Pancreas (tissue), 10 donors: ENCODE results near the gene SRGAP3. TPM values are rescaled to one million over a fixed set of nuclear protein-coding genes. Genes with fewer than 3 reads are reported as not detected.
"Not testable (repeated sequence)": the region's sequence is repeated elsewhere in the genome, so short reads cannot be mapped to it uniquely, and the experiment has no call there.

Experiments
- ATAC-seq, 4 donors: fragments of 200-7000 bp; cut with Tn5 transposase; one replicate each; pipeline versions ENCODE4 v1.8.0 to v1.9.1; 2020; ENCODE audit warnings: mild to moderate bottlenecking in 4 of 4, moderate library complexity in 4 of 4
- DNase-seq, 6 donors: peaks; one replicate each; pipeline ENCODE4 v3.0.0-alpha.2; 2020
- FAIRE-seq: peaks from 2 replicates; lab custom pipeline; 2012; peaks lifted over from hg19 to GRCh38; lab: Jason Lieb, UNC
- H3K27ac ChIP-seq, 4 donors: fragments of 200-600 bp; sonication (generic); 1 replicate in 3 of 4; 2 replicates in 1 of 4; pipeline versions ENCODE4 v1.5.0 to v1.8.0; 2020
- H3K27me3 ChIP-seq, 4 donors: fragments of 200-600 bp; one replicate each; pipeline ENCODE4 v1.8.0; 2021
- H3K36me3 ChIP-seq, 3 donors: fragments of 200-600 bp; sonication (generic) in 1 of 3; one replicate each; pipeline versions ENCODE4 v1.5.0 to v1.8.0; 2020 to 2021
- H3K4me1 ChIP-seq, 3 donors: fragments of 200-600 bp; one replicate each; pipeline ENCODE4 v1.8.0; 2021
- H3K4me3 ChIP-seq, 4 donors: fragments of 200-600 bp; sonication (generic) in 2 of 4; one replicate each; pipeline versions ENCODE4 v1.5.0 to v1.8.0; 2020 to 2021
- H3K9me3 ChIP-seq, 4 donors: fragments of 200-600 bp; one replicate each; pipeline ENCODE4 v1.8.0; 2021
- WGBS, 2 donors: extraction: QIAGEN DNeasy Blood & Tissue Kit; methylation state at CpG; one replicate each; pipeline ENCODE4 v1.1.7; 2013; 5-methylcytosine and 5-hydroxymethylcytosine counted together
- intact Hi-C, 3 donors: fragments of 100-400 bp; cut with DNase I; formaldehyde crosslinking; loops; one replicate each; pipeline versions ENCODE4 v1.11.1 to v1.14.2; 2022
- polyA plus RNA-seq, 2 donors: library from polyadenylated mRNA; stranded (reverse); fragments of 200-250 nt; gene quantifications; one replicate each; pipeline ENCODE4 v1.2.3, GENCODE V29; 2013
- total RNA-seq, 6 donors: library from RNA; stranded (reverse); fragmentation: NEBNext Ultra II Directional in 4 of 6; extraction: Animal tissue kit (Norgen Biotek cat#: 25700) in 4 of 6; gene quantifications; one replicate each; pipeline versions ENCODE4 v1.2.1 to v1.2.4, GENCODE V29; 2021 to 2023
- TF ChIP-seq, protein P1 (sequence below), 4 donors: fragments of 200-600 bp; sonication (generic) in 3 of 4; IDR thresholded peaks; one replicate each; pipeline versions ENCODE4 v1.5.0 to v1.8.0; 2021; ENCODE audit warnings: antibody characterized with exemption in 4 of 4
- donor health status: healthy with polysubstance abuse.
- donor health status: DM: no; HTN: no; CAD: no; lungs with moderate emphysema.
- donor health status: DM: no; HTN: no; CAD: no.
- donor health status: control.
- donor health status: control.
- donor health status: Bipolar disorder and iron deficiency.
- donor health status: DM: yes; HTN: yes; CAD: no.
- donor health status: DM: no; HTN: no; CAD: no.
- donor health status: DM: no; HTN: no; CAD: no.
- donor health status: DM: yes; HTN: yes; CAD: no.

The SRGAP3 gene
- total and polyA plus RNA-seq, 8 donors: 1.9 to 6.5 (median 3.0) TPM

DNA sequence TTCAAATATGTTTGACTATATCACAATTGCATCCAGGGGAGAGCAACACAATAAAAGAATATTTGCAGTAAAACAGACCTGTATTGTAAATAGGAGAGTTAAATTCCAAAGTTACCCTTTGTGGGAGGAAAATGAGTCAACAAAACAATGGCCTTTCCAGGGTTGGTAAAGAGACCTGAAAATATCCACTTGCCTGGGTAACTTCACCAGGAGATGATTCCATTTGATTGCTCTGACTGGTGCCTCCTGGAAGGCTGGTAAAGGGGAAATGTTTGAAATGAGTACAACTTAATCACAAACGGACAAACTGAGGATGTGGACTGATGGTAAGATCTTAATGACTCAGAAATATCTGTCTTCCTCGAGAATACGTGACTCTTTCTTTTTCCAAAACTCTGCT is 43.6 kb upstream of the SRGAP3 start:
- WGBS, 2 donors: 78 to 87% methylated on average over 3 of the region's 3 CpGs
- ATAC-seq (no peak), DNase-seq (no peak), FAIRE-seq (no peak)
- no peak overlapping the region for H3K4me3 ChIP-seq
- H3K27me3 ChIP-seq: no peaks in the 10 kb centered on the region
- intact Hi-C loops: no loop called here
- H3K36me3 ChIP-seq: no peaks in the 10 kb centered on the region
- no peaks in the 10 kb centered on the region for H3K4me1 ChIP-seq
- H3K27ac ChIP-seq: no peak overlapping the region
- no peaks in the 10 kb centered on the region for H3K9me3 ChIP-seq
- TF ChIP-seq, protein P1, sequence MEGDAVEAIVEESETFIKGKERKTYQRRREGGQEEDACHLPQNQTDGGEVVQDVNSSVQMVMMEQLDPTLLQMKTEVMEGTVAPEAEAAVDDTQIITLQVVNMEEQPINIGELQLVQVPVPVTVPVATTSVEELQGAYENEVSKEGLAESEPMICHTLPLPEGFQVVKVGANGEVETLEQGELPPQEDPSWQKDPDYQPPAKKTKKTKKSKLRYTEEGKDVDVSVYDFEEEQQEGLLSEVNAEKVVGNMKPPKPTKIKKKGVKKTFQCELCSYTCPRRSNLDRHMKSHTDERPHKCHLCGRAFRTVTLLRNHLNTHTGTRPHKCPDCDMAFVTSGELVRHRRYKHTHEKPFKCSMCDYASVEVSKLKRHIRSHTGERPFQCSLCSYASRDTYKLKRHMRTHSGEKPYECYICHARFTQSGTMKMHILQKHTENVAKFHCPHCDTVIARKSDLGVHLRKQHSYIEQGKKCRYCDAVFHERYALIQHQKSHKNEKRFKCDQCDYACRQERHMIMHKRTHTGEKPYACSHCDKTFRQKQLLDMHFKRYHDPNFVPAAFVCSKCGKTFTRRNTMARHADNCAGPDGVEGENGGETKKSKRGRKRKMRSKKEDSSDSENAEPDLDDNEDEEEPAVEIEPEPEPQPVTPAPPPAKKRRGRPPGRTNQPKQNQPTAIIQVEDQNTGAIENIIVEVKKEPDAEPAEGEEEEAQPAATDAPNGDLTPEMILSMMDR (IDR thresholded peaks at IDR 0.05): no peak

DNA sequence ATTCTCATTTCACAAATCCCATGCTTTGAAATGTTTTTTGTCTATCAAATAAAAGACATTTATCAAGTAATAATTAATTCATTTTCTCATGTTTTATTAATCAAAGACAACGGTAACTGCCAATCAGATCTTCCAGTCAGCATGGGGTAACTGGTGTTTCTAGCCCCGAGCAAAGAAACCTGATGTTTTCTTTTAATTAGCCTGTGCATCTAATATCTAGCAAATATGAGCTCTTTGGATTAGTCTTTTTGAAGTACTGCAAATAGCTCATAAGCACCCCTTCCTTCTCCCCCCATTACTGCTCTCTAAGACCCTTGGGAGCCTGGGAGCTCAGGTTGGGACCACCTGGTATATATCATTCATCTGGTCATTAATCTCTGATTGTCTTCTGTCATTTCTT is 43.1 kb upstream of the SRGAP3 start:
- Histone ChIP-seq H3K4me1 (no peaks in the 10 kb centered on the region), H3K4me3 (no peak overlapping the region), H3K27me3 (no peaks in the 10 kb centered on the region), H3K9me3 (no peaks in the 10 kb centered on the region), H3K27ac (no peak overlapping the region), H3K36me3 (no peaks in the 10 kb centered on the region)
- no peak for ATAC-seq
- WGBS, 2 donors: 88 to 93% methylated on average over 2 of the region's 2 CpGs
- FAIRE-seq: no peak
- intact Hi-C loops: no loop called here
- TF ChIP-seq, protein P1 (IDR thresholded peaks at IDR 0.05): no peak
- DNase-seq: no peak

DNA sequence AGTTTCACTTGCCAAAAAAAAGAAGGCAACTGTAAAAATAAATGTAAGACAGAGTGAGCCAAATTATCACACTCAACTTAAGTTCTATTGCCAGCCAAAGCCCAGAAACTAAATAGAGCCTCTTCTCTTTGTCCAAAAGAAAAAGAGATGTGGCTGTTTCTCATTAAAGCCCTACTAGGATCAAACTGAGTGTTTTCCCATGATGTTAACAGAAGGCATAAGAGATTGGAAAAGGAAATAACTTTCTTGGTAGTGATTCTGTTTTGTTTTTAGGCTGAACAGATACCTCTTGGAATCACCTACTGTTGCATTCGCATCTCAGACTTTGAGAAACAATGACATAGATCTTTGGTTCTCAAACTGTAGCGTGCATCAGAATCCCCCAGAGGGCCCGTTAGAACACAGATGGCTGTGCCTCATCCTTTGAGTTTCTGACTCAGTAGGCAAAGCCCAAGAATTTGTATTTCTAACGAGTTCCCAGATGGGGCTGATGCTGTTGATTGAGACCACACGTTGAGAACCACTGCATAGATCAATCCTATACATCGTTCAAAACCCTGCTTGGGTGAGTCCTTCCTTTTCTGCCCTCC is 42.5 kb upstream of the SRGAP3 start:
- no peaks in the 10 kb centered on the region for H3K27me3 ChIP-seq
- DNase-seq (no peak), FAIRE-seq (no peak), ATAC-seq (no peak)
- H3K4me3 ChIP-seq: no peak overlapping the region
- TF ChIP-seq, protein P1 (IDR thresholded peaks at IDR 0.05): no peak
- no peaks in the 10 kb centered on the region for H3K4me1 ChIP-seq
- intact Hi-C loops: no loop called here
- H3K27ac ChIP-seq: no peak overlapping the region
- 74 to 78% methylated on average over 6 of the region's 6 CpGs for WGBS, 2 donors
- no peaks in the 10 kb centered on the region for H3K36me3 ChIP-seq
- no peaks in the 10 kb centered on the region for H3K9me3 ChIP-seq

DNA sequence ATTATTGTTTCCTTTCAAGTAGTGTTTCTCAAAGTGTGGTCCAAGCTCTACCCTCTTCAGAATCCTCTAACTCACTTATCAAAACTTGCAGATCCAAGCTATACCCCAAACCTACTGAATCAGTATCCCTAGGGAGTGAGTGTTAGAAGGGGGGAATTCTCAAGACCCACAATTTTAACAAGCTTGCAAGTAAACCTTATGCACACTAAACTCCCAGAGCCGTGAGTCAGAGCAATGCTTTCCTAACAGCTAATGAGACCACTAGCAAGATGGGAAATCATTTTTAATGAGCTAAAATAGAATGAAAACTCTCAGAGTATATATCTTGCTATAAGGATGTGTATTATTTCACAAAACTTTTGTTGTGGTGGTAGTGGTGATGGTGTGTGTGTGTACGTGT is 41.1 kb upstream of the SRGAP3 start:
- intact Hi-C loops: no loop called here
- no peaks in the 10 kb centered on the region for H3K36me3 ChIP-seq
- TF ChIP-seq, protein P1 (IDR thresholded peaks at IDR 0.05): no peak
- 88 to 93% methylated on average over 2 of the region's 2 CpGs for WGBS, 2 donors
- no peaks in the 10 kb centered on the region for H3K9me3 ChIP-seq
- H3K4me3 ChIP-seq: no peak overlapping the region
- DNase-seq (no peak), ATAC-seq (no peak), FAIRE-seq (no peak)
- H3K4me1 ChIP-seq: no peaks in the 10 kb centered on the region
- no peak overlapping the region for H3K27ac ChIP-seq
- no peaks in the 10 kb centered on the region for H3K27me3 ChIP-seq

DNA sequence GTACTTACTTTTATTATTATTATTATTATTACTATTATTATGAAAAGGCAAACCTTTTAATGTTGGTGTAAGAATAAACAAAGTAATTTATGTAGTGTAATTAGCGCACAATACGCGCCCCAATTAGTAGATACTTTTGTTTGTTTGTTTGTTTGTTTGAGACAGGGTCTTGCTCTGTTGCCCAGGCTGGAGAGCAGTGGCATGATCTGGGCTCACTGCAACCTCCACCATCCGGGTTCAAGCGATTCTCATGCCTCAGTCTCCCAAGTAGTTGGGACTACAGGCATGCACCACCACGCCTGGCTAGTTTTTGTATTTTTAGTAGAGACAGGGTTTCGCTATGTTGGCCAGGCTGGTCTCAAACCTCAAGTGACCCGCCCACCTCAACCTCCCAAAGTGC is 32.1 kb upstream of the SRGAP3 start:
- FAIRE-seq, H3K4me3 ChIP-seq, DNase-seq, H3K9me3 ChIP-seq, H3K27ac ChIP-seq, H3K4me1 ChIP-seq, ATAC-seq, intact Hi-C loops, H3K27me3 ChIP-seq, H3K36me3 ChIP-seq: not testable (repeated sequence)
- 90 to 95% methylated on average over 8 of the region's 8 CpGs for WGBS, 2 donors
